ENCODE data around the gene TSPAN33.
"Not testable (repeated sequence)": the region's sequence is repeated elsewhere in the genome, so short reads cannot be mapped to it uniquely, and the experiment has no call there.

Gene TSPAN33

GRCh38 chr7:129203050-129203741 lies 58.7 kb downstream of the TSPAN33 start:
- no peak for DNase-seq (ENCODE audit: low read depth, low spot score)
- no peak overlapping the region for H3K27ac ChIP-seq

- no peak for DNase-seq (ENCODE audit: low read depth, low spot score)
- no peak overlapping the region for H3K27ac ChIP-seq
Observed at GRCh38 chr7:129205126-129205818, 60.8 kb downstream of the TSPAN33 start.

- no peak overlapping the region for H3K27ac ChIP-seq
- no peak for DNase-seq (ENCODE audit: low read depth, low spot score)
Observed at GRCh38 chr7:129205987-129206785, 61.7 kb downstream of the TSPAN33 start.

DNA sequence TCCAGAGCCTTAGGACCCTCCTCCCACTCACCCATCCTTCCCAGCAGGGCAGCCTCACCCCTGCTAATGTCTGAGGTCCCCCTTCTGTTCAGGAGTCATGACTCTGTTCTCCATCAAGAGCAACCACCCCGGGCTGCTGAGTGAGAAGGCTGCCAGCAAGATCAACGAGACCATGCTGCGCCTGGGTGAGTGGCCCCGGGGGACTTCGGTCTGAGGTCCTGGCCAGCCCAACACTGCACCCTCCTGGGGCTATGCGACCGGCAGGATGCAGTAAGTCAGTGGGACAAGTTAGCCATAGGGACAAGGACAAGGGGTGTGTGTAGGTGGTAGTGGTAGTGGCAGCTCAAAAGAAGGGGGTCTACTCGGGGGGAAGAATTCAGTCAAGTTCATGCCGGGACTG lies 64.2 kb downstream of the TSPAN33 start:
- DNase-seq (ENCODE audit: low read depth, low spot score), result no peak
- H3K27ac ChIP-seq, result no peak overlapping the region

DNA sequence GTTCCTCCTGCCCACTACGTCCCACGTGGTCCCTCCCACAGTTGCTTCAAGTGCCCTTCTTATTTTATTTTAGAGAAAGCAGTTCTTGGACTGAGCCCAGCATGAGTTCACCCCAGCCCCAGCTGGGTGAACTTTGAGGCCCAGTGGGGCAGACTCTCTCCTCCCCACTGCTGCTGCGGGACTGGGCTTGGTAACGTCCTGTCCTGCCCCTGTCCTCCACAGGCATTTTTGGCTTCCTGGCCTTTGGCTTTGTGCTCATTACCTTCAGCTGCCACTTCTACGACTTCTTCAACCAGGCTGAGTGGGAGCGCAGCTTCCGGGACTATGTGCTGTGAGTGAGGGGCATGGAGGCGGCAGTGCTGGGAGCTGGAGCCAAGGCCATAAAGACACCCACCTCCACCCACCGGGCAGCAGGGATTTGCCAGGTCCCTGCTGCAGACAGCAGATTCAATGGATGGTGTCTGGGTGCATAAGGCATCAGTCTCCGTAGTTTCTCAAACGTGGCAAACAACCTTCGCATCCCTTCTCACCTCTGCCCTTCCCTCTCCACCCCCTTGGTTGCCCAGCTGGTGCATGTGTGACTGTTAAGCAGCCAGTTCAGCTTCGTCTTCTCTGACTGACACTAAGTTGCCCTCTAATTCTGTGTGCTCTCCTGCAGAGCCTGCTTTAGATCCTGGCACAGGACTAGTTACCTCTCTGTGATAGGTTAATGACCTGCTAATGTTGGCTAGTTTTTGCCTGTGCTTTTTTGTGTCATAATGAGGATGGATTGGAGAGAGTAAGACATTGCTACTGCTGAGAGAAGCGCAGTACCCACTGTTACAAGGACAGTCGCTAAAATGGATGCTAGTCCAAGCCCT lies 64.8 kb downstream of the TSPAN33 start:
- no peak overlapping the region for H3K27ac ChIP-seq
- DNase-seq (ENCODE audit: low read depth, low spot score), result no peak

GRCh38 chr7:129210256-129210988 lies 65.9 kb downstream of the TSPAN33 start:
- H3K27ac ChIP-seq, result no peak overlapping the region
- no peak for DNase-seq (ENCODE audit: low read depth, low spot score)

GRCh38 chr7:129210989-129211312 lies 66.4 kb downstream of the TSPAN33 start:
- no peak for DNase-seq (ENCODE audit: low read depth, low spot score)

GRCh38 chr7:129212126-129212525 lies 67.6 kb downstream of the TSPAN33 start:
- DNase-seq (ENCODE audit: low read depth, low spot score), result no peak
- H3K27ac ChIP-seq, result no peak overlapping the region

More at GRCh38 chr7:129210989-129211312, 66.4 kb downstream of the TSPAN33 start:
- no peak overlapping the region for H3K27ac ChIP-seq

DNA sequence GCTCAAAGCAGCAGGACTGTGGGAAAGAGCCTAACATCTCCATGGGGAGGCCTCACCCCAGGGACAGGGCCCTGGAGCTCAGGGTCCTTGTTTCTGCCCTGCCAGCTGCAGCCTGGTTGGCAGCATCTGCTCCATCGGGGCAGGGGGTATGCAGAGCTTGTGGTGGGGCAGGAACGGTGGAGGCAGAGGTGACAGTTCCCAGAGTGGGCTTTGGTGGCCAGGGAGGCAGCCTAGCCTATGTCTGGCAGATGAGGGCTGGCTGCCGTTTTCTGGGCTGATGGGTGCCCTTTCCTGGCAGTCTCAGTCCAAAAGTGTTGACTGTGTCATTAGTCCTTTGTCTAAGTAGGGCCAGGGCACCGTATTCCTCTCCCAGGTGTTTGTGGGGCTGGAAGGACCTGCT lies 68.1 kb downstream of the TSPAN33 start:
- no peak for DNase-seq (ENCODE audit: low read depth, low spot score)

GRCh38 chr7:129213828-129214227 lies 69.3 kb downstream of the TSPAN33 start:
- H3K27ac ChIP-seq, result no peak overlapping the region
- DNase-seq (ENCODE audit: low read depth, low spot score), result no peak

More for the DNA sequence above, 68.1 kb downstream of the TSPAN33 start:
- no peak overlapping the region for H3K27ac ChIP-seq

GRCh38 chr7:129215691-129216090 lies 71.2 kb downstream of the TSPAN33 start:
- DNase-seq (ENCODE audit: low read depth, low spot score); H3K27ac ChIP-seq: not testable (repeated sequence)

DNA sequence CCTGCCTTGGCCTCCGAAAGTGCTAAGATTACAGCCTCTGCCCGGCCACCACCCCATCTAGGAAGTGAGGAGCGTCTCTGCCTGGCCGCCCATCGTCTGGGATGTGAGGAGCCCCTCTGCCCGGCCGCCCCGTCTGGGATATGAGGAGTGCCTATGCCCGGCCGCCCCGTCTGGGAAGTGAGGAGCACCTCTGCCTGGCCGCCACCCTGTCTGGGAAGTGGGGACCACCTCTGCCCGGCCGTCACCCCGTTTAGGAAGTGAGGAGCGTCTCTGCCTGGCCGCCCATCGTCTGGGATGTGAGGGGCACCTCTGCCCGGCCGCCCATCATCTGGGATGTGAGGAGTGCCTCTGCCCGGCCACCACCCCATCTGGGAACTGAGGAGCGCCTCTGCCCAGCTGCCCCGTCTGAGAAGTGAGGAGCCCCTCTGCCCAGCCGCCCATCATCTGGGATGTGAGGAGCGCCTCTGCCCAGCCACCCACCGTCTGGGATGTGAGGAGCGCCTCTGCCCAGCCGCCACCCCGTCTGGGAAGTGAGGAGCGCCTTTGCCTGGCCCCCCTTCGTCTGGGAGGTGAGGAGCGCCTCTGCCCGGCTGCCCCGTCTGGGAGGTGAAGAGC lies 71.7 kb downstream of the TSPAN33 start:
- not testable (repeated sequence) for H3K27ac ChIP-seq; DNase-seq (ENCODE audit: low read depth, low spot score)

DNA sequence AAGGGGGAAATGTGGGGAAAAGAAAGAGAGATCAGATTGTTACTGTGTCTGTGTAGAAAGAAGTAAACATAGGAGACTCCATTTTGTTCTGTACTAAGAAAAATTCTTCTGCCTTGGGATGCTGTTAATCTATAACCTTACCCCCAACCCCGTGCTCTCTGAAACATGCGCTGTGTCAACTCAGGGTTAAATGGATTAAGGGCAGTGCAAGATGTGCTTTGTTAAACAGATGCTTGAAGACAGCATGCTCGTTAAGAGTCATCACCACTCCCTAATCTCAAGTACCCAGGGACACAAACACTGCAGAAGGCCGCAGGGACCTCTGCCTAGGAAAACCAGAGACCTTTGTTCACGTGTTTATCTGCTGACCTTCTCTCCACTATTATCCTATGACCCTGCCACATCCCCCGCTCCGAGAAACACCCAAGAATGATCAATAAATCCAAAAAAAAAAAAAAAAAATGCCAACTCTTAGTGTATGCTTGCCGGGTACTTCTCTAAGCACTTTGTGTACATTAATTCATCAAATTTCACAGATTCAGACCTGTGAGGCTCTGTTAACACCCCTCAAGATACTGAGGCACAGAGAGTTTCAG lies 72.4 kb downstream of the TSPAN33 start:
- not testable (repeated sequence) for H3K27ac ChIP-seq; DNase-seq (ENCODE audit: low read depth, low spot score)

- peak; percentile 26 for DNase-seq (ENCODE audit: low read depth, low spot score)
- no peak overlapping the region for H3K27ac ChIP-seq
Observed at GRCh38 chr7:129218514-129219062, 74.1 kb downstream of the TSPAN33 start.

DNA sequence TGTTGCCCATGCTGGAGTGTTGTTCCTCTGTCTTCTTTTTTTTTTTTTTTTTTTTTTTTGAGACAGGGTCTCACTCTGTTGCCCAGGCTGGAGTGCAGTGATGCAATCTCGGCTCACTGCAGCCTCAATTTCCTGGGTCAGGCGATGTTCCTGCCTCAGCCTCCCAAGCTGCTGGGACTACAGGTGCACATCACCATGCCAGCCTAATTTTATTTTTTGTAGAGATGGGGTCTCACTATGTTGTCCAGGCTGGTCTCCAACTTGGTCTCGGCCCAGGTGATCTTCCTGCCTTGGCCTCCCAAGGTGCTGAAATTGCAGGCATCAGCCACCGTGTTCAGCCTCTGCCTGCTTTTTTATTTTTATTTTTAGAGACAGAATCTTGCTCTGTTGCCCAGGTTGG lies 74.7 kb downstream of the TSPAN33 start:
- not testable (repeated sequence) for DNase-seq (ENCODE audit: low read depth, low spot score); H3K27ac ChIP-seq
